ENCODE measurements around the gene PRM3.

Gene PRM3

DNA sequence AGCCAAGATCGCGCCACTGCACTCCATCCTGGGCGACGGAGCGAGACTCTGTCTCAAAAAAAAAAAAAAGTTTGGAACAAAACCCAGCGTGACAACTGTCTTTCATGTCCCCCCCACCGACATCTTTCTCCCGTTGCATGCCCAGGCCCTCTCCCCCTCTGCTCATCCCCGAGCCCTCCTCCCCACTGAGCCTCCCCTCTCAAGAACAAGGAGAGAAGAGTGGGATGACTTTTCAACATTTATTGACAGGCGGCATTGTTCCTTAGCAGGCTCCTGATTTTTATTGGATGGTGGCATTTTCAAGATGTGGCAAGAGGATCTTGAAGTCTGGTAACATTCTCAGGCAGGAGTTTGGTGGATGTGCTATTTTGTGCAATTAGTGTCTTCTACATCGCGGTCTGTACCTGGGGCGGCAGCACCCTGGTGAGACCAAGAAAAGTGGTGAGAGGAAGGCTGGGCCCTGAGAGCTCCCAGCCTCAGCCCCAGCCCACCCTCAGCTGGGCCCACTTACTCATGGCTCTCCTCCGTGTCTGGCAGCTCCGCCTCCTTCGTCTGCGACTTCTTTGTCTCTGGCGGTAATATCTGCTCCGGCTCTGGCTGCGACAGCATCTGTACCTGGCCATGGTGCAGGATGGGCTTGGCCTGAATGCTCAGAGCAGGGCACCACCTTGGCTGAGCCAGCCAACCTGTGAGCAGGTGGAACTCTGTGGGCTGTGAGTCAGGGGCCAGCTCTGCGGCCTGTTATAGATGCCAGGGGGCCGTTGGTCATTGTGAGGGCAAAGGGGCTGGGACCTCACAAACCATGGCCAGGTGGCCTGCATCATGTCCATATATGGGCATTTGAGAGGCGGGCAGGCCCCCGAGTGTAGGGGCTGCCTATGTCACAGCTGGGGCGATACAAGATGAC, 7.4 kb upstream of the PRM3 start, which contains the start of gene PRM1:
TSS of gene PRM1 (minus strand) at position 715 of the 907 bp plus-strand sequence. CDS start at position 623, 92 bp downstream.
- no peak for DNase-seq

DNA sequence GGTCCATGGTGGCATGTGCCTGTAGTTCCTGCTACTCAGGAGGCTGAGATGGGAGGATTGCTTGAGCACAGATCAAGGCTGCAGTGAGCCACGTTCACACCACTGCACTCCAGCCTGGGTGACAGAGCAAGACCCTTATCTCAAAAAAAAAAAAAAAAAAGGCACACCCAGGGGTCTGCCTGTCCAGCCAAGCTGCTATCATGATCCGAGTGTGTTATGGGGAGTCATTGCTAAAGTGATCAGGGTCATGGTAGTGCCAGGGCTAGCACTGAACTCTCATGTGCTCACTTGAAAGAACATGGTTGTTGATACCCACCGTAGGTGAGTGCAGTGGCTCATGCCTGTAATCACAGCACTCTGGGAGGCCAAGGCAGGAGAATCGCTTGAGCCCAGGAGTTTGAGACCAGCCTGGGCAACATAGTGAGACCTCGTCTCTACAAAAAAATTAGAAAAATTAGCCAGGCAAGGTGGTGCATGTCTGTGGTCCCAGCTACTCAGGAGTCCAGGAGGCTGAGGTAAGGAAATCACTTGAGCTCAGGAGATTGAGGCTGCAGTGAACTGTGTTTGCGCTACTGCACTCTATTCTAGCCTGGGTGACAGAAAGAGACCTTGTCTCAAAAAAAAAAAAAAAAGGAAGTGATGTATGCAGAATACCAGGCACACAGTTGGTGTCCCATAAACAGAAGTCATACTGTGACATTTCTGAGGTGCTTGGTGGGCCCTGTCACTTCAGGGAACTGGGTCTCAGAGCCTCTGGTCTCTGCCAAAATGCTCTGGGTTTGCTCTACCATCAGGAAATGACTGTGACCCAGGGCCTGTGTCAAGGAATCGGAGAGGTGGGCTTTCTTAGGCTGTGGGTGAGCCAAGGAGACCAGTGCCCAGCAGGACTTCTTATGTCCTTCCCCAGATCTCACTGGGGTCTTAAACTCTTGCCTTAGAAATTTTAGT, 5.5 kb upstream of the PRM3 start:
- no peak for DNase-seq

DNA sequence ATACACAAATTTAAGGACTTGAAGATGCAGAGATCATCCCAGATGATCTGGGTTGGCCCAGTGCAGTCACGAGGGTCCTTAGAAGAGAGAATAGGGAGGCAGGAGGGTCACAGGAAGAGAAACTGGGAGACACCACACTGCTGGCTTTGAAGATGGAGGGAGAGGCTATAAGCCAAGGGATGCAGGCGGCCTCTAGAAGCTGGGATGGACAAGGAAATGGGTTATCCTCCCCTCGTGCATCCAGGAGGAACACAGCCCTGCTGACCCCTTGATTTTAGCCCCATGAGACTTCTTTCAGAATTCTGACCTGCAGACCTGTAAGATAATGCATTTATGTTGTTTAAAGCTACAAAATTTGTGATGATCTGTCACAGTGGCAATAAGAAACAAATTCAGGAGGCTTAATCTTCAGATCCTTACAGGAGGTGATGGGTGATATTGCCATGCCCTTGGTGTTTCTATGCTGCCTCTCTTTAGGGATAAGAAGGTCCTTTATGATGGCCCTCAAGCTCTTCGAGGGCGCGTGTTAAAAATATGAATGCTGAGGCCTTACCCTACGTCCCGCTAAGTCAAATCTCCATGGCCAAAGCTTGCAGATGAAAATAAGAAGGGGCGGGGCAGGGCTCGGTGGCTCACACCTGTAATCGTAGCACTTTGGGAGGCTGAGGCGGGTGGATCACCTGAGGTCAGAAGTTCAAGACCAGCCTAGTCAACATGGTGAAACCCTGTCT, 4.3 kb upstream of the PRM3 start:
- no peak for DNase-seq

DNA sequence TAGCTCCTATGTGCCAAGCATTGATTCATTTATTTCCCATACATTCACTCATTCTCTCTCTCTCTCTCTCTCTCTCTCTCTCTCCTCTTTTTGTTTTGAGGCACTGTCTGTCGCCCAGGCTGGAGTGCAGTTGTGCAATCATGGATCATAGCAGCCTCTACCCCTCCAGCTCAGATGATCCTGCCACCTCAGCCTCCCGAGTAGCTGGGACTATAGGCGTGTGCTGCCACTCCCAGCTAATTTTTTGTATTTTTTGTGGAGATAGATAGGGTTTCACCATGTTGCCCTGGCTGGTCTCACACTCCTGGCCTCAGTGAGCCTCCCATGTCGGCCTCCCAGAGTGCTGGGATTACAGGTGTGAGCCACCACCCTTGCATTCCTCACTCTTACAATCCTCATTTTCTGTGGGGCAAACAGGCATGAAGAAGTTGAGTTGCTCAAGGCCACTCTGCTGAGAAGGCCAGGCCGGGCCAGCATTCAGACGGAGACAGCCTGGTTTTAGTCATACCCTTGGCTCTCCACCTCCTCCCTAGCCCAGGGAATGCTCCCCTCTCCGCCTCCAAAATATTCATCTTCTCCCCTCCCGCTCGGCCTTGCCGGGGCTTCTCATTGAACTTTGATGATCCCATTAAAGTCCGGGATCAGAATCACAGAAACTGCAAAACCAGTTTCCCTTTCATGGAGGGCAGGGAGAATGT, 3.6 kb upstream of the PRM3 start:
- DNase-seq: no peak

DNA sequence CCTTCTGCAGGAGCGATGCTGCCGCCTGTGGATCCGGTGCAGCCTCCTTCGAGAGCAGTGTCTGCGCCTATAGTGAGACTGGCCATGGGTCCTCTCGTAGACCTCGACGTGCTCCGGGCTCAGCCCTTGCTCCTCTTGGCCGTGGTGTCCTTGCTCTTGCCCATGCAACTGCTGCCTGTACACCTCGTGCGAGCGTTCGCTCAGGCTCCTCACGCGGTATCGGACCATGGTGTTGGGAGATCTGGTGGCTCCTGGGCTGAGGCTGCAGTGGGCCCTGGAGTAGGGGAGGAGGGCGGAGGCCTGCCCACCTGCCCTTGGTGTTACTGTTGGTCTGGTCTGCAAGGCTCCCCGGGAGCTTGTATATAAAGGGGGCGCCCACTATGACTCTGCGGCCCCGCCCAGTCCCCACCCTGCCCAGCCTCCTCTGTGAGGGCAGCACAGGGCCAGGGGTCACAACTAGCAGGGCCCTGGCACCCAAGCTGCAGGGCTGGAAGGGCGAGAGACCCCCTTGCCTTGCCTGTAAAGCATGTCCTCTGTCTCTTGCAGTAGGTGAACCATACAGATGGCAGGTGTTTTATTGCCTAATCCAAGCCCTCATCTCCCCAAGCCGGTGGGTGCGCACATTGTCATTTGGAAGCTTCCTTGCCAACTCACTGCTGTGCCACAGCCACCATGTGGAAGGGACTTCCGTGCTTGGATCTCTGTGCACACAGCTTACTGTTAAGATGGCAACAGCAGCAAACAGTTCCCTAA, 2.9 kb upstream of the PRM3 start, which contains the start of gene PRM2:
TSS of gene PRM2 (minus strand) at position 338 of the 753 bp plus-strand sequence. CDS start at position 228, 110 bp downstream.
- no peak for DNase-seq

GRCh38 chr16:11274964-11275363, 1.5 kb upstream of the PRM3 start:
- no peak for DNase-seq

- no peak for DNase-seq
These were observed 394 bp upstream of the PRM3 start for GRCh38 chr16:11273721-11274324.

GRCh38 chr16:11272484-11272883, 945 bp downstream of the PRM3 start:
- no peak for DNase-seq

DNA sequence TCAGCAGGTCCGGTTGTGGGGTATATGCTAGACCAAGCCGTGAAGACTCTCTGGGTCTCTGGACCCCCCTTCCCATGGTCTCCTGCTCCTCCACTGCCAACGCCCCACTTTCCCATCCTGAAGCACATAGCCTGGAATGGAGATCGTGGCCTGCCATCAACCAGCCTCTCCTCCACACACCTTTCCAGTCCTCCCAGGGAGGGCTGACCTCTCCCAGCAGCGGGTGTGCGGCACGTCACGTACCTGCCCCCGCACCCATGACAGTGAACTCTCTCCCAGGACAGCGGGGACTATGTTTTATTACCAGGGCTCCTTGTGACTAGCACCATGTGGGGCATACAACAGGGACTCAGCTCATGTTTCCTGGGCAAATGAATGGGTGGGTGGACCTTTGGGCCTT, 1.8 kb downstream of the PRM3 start:
- no peak for DNase-seq

DNA sequence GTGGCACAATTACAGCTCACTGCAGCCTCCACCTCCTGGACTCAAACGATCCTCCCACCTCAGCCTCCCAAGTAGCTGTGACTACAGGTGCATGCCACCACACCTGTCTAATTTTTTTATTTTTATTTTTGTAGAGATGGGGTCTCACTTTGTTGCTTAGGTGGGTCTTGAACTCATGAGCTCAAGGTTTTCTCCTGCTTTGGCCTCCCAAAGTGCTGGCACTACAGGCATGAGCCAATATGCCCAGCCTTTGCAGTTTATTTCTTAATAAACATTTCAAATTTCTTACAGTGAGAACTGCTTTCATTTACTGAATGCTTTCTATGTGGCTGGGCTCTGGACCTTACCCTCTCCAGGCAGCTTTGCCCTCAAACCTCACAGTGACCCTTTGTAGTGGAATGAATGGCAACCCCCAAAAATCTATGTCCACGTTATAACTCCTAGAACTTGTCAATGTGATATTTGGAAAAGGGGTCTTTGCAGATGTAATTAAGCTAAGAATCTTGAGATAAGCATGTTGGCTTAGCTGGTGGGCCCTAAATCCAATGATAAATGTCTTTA, 2.7 kb downstream of the PRM3 start:
- DNase-seq: no peak

- no peak for DNase-seq
These were observed 4.5 kb downstream of the PRM3 start, which contains the start of gene TNP2 for GRCh38 chr16:11268921-11269375. TSS of gene TNP2 (minus strand) at chr16:11269325. CDS start at chr16:11269262, 63 bp downstream.

- no peak for DNase-seq
These were observed 8.3 kb downstream of the PRM3 start for GRCh38 chr16:11265124-11265523.

DNA sequence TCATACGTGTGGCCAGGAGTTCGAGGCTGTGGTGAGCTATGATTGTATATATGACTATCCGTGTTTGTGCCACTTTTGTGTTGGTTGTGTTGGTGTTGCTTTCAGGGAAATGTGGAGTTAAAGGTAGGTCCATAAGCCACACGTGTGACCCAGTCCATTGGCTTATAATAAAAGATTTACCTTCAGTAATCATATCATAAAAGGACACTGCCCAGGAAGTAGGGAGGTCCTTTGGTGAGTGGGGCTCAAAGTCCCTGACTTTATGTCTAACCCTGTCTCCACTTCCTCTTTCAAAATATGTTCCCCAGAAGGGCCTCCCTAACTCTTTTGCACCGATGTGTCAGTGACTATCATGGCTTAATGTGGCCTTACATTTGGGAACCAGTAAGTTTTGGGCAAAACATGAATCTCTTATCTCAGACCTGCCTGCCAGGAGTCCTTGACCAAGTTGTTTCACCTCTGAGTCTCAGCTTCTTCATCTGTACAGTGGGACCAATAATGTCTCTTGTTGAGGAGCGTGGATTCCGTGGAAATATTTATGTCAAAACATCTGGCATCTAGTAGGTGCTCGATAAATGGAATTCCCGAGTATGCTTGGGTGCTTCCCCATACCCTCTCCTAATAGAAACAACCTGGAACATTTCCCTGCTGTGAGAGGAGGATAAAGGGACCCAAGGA, 9.1 kb downstream of the PRM3 start:
- peak; percentile 29 to 48 for DNase-seq

- DNase-seq: no peak
These were observed 9.7 kb downstream of the PRM3 start for GRCh38 chr16:11263737-11264136.

DNA sequence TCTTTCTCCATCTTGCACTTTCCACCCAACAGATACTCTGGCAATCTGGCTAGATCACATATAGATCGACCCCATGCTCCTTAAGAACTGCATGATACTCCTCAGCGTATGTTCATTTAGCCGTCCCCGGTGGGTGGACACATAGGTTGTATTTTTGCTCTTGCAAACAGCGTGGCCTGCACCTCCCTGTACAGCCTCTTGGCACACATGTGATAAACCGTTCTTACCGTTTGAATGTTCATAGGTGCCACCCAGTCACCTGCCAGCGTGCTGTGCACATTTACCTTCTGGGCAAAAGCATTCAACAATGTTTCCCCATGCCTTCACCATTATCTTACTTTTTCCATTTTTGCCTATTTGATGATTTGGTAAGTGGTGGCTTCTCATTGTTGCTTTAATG, 10.5 kb downstream of the PRM3 start:
- no peak for DNase-seq

GRCh38 chr16:11260596-11260966, 12.8 kb downstream of the PRM3 start:
- no peak for DNase-seq

- DNase-seq: no peak
These were observed 13.5 kb downstream of the PRM3 start for GRCh38 chr16:11259655-11260595.
